Heart left ventricle (tissue), 16 donors: ENCODE data around the gene YY1. TPM values are rescaled to one million over a fixed set of nuclear protein-coding genes. Genes with fewer than 3 reads are reported as not detected.

Source experiments
- ATAC-seq, 4 donors: fragments of 200-7000 bp; cut with Tn5 transposase; one replicate each; pipeline ENCODE4 v1.9.1; 2020 to 2022; ENCODE audit warnings: moderate library complexity in 4 of 4, mild to moderate bottlenecking in 3 of 4, moderate number of reproducible peaks in 1 of 4
- DNase-seq, 5 donors: peaks; one replicate each; pipeline ENCODE4 v3.0.0-alpha.2; 2020
- H3K27ac ChIP-seq, 12 donors: fragments of 200-600 bp; sonication (generic) in 4 of 12; one replicate each; pipeline versions ENCODE4 v1.5.0 to v1.8.0; 2016 to 2022; ENCODE audit warnings: mild to moderate bottlenecking in 2 of 12
- H3K27me3 ChIP-seq, 9 donors: fragments of 200-600 bp; sonication (generic) in 2 of 9; one replicate each; pipeline versions ENCODE4 v1.5.1 to v1.8.0; 2016 to 2022; ENCODE audit warnings: mild to moderate bottlenecking in 3 of 9
- H3K36me3 ChIP-seq, 9 donors: fragments of 200-600 bp; sonication (generic) in 2 of 9; one replicate each; pipeline versions ENCODE4 v1.5.0 to v1.8.0; 2018 to 2022; ENCODE audit warnings: mild to moderate bottlenecking in 2 of 9
- H3K4me1 ChIP-seq, 12 donors: fragments of 200-600 bp; sonication (generic) in 4 of 12; one replicate each; pipeline versions ENCODE4 v1.5.0 to v1.8.0; 2016 to 2022; ENCODE audit warnings: mild to moderate bottlenecking in 3 of 12
- H3K4me3 ChIP-seq, 12 donors: fragments of 200-600 bp; sonication (generic) in 4 of 12; one replicate each; pipeline versions ENCODE4 v1.5.0 to v1.8.0; 2017 to 2022; ENCODE audit warnings: mild to moderate bottlenecking in 9 of 12, moderate library complexity in 4 of 12
- H3K9me3 ChIP-seq, 12 donors: fragments of 200-600 bp; sonication (generic) in 4 of 12; one replicate each; pipeline versions ENCODE4 v1.5.0 to v1.8.0; 2016 to 2022; ENCODE audit warnings: mild to moderate bottlenecking in 1 of 12
- POLR2A ChIP-seq, 2 donors: fragments of 450-650 bp; IDR thresholded peaks; one replicate each; pipeline ENCODE4 v1.6.1; 2017; ENCODE audit warnings: antibody characterized with exemption in 2 of 2, mild to moderate bottlenecking in 2 of 2, moderate library complexity in 2 of 2
- WGBS, 4 donors: extraction: QIAGEN DNeasy Blood & Tissue Kit in 2 of 4; methylation state at CpG; one replicate each; pipeline versions ENCODE4 v1.1.5 to v1.1.7; 2013 to 2018; 5-methylcytosine and 5-hydroxymethylcytosine counted together
- intact Hi-C, 10 donors: fragments of 100-400 bp; cut with DNase I; formaldehyde crosslinking; loops; one replicate each; pipeline versions ENCODE4 v1.11.1 to v1.14.2; 2022
- polyA plus RNA-seq, 2 donors: library from polyadenylated mRNA; stranded (reverse); fragments of 200-250 nt; gene quantifications; one replicate each; pipeline ENCODE4 v1.2.3, GENCODE V29; 2013
- total RNA-seq, 9 donors: library from RNA; depleted of rRNA in 2 of 9; stranded (reverse); fragments of >200 nt in 2 of 9; fragmentation: NEBNext Ultra II Directional in 3 of 9; extraction: Animal tissue kit (Norgen Biotek cat#: 25700) in 3 of 9; gene quantifications; one replicate each; pipeline versions ENCODE4 v1.1.0 to v1.2.4, GENCODE V29; 2016 to 2023
- TF ChIP-seq, protein P1 (sequence below), 12 donors: fragments of 200-600 bp; sonication (generic) in 4 of 12; IDR thresholded peaks; one replicate each; pipeline versions ENCODE4 v1.5.0 to v1.8.0; 2018 to 2022; ENCODE audit warnings: antibody characterized with exemption in 12 of 12, mild to moderate bottlenecking in 5 of 12
- donor health status: ischemic (EF 13 %, LVEDD 7.1; RV severe dilation, severe dysfunction).
- donor health status: healthy with polysubstance abuse.
- donor health status: DM: no; HTN: yes; CAD: no.
- donor health status: DM: no; HTN: no; CAD: no.
- donor health status: ischemic (EF 25% LVEDD 6.9; RV normal size, moderate dysfunction).
- donor health status: ischemic (EF 25% LVEDD 5.7; RV mildly dilated, moderate dysfunction).
- donor health status: healthy.
- donor health status: DM: yes; HTN: yes; CAD: no.
- donor health status: ischemic (EF 35%, LVEDD 5.7; RV mildly dilated, moderate dysfunction).
- donor health status: nonischemic (EF 11% LVEDD 7.7; RV severe dilation, severe dysfunction).
- donor health status: DM: yes; HTN: yes; CAD: no.
- donor health status: PGD.
- donor health status: ischemic (EF 29% LVEDD 5.4; RV normal size, mild dysfunction).
- donor health status: nonischemic (EF 23%, LVEDD 6.1; RV moderate dilation, normal function).

YY1 gene
- total and polyA plus RNA-seq, 11 donors = 18.4 to 59.7 (median 45.1) TPM

DNA sequence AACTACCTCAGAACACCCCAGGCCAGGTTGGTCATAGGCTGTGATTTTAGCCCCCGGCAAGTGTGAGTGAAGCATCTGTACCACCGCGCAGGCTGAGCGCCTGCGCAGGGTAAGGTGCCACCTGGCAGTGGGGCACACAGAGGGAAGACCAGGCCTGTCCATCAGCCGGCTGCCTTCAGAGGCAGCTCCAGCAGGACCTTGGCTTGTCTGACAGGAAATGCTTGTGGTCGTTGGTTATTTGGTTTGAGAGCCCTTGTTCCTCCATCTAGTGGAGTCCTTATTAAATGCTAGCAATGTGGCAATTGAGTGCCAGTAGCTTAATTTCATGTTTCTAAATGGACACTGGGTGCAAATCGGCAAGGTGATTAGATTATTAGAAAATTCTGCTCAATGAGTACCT is 39.8 kb downstream of the YY1 start:
- Histone ChIP-seq H3K27me3 (no peaks in the 10 kb centered on the region), H3K4me1 (peaks cover 0 to 40% (median 17%) of the 10 kb centered on the region in 12 donors), H3K36me3 (peaks cover 0 to 48% (median 25%) of the 10 kb centered on the region in 9 donors), H3K4me3 (no peak overlapping the region), H3K27ac (no peak overlapping the region), H3K9me3 (no peaks in the 10 kb centered on the region)
- peak in 2 of 4 donors; percentile 23 for ATAC-seq
- 72 to 77% (median 75%) methylated on average over 8 of the region's 8 CpGs for WGBS, 4 donors
- no peak for TF ChIP-seq POLR2A (IDR thresholded peaks at IDR 0.05)
- TF ChIP-seq, protein P1, sequence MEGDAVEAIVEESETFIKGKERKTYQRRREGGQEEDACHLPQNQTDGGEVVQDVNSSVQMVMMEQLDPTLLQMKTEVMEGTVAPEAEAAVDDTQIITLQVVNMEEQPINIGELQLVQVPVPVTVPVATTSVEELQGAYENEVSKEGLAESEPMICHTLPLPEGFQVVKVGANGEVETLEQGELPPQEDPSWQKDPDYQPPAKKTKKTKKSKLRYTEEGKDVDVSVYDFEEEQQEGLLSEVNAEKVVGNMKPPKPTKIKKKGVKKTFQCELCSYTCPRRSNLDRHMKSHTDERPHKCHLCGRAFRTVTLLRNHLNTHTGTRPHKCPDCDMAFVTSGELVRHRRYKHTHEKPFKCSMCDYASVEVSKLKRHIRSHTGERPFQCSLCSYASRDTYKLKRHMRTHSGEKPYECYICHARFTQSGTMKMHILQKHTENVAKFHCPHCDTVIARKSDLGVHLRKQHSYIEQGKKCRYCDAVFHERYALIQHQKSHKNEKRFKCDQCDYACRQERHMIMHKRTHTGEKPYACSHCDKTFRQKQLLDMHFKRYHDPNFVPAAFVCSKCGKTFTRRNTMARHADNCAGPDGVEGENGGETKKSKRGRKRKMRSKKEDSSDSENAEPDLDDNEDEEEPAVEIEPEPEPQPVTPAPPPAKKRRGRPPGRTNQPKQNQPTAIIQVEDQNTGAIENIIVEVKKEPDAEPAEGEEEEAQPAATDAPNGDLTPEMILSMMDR (IDR thresholded peaks at IDR 0.05) = peak in 3 of 12 donors; percentile 11 to 26 (median 13)
- no peak for DNase-seq
- intact Hi-C loops = no loop called here

DNA sequence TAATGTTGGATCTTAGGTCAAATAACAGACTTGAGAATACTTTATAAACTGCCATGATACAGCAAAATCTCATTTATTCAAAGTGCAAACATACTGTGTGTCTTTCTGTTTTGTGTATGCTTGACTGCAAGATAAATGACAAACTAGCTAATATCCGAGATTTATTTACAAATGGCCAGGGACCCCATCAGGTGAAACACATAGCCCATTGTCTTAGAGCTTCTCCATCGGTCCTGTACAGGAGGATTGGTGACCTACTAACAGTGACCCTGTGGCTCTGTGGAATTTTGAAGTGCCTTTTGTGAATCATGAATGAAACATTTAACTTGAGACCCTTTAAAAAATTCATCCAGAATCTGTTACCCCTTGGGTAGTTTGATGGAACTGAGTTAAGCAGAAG is 40.2 kb downstream of the YY1 start:
- 78 to 95% (median 90%) methylated on average over 2 of the region's 2 CpGs for WGBS, 4 donors
- intact Hi-C loops = no loop called here
- Histone ChIP-seq H3K9me3 (no peaks in the 10 kb centered on the region), H3K27me3 (no peaks in the 10 kb centered on the region), H3K4me1 (peaks cover 0 to 44% (median 17%) of the 10 kb centered on the region in 12 donors), H3K4me3 (no peak overlapping the region), H3K36me3 (peaks cover 0 to 46% (median 24%) of the 10 kb centered on the region in 9 donors), H3K27ac (no peak overlapping the region)
- DNase-seq (no peak), ATAC-seq (no peak)
- no peak for TF ChIP-seq POLR2A (IDR thresholded peaks at IDR 0.05)
- TF ChIP-seq, protein P1 (IDR thresholded peaks at IDR 0.05) = no peak

DNA sequence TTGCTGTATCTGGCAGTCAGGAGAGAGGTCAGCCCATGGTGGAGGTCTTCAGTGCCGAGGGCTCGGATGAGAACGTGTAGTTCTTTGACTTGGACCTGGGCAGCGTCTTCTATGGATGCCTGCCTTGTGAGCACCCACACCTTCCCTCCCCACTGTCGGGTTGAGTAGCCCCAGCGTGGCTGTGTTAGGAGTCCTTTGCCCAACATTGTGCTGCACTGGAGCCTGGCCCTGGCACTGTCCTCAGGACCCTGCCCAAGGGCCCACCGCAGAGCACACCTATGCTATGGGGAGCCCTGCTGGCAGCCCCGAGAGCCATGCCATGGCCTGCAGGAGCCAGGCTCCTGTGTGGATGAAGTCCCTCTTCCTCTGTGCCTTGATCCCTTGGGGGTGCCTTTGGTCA is 40.6 kb downstream of the YY1 start:
- no peak for ATAC-seq
- Histone ChIP-seq H3K4me3 (no peak overlapping the region), H3K4me1 (peaks cover 0 to 45% (median 17%) of the 10 kb centered on the region in 12 donors), H3K9me3 (no peaks in the 10 kb centered on the region), H3K27ac (no peak overlapping the region), H3K27me3 (no peaks in the 10 kb centered on the region), H3K36me3 (peaks cover 0 to 42% (median 20%) of the 10 kb centered on the region in 9 donors)
- intact Hi-C loops = no loop called here
- 80 to 90% (median 87%) methylated on average over 7 to 8 of the region's 8 CpGs for WGBS, 4 donors
- TF ChIP-seq, protein P1 (IDR thresholded peaks at IDR 0.05) = no peak
- TF ChIP-seq POLR2A (IDR thresholded peaks at IDR 0.05) = no peak
- no peak for DNase-seq

DNA sequence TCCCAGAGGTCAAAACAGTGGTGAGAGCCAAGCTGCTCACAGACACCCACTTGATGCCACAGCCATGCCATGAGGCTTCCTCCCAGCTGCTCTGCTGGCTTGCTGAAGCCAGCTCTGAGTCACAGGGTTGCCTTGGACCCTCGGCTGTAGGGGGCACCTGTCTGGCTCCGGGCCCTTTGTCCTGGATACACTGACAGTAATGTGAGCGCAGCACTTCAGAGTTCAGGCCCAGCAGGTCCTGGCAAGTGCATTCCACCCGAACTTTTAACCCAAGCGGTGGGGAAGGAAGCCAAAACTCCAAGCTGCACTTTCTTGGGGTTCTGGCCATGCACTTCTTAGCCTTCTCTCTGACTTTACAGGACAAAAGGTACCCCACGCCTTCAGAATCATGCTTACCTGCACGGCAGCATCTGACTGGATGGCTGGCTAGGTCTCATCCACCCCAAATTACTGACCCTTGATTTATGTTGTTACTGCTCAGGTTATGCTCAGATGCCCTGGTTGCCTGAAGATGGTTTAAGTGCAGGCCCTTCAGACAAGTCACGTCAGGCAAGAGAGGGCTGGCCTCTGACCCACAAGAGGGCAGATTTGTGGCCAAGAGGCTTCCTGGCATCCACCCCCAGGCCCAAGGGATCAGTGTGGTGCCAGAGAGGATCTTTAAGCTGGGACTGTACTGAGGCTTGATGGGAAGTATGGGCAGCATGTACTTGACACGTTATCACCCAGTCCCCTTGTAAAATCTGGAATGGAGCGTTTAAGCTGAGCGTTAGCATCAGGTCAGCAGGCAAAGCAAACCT is 42.5 kb downstream of the YY1 start:
- TF ChIP-seq, protein P1 (IDR thresholded peaks at IDR 0.05) = no peak
- TF ChIP-seq POLR2A (IDR thresholded peaks at IDR 0.05) = no peak
- Histone ChIP-seq H3K27me3 (no peaks in the 10 kb centered on the region), H3K4me1 (peaks cover 0 to 60% (median 26%) of the 10 kb centered on the region in 12 donors), H3K27ac (no peak overlapping the region), H3K36me3 (peaks cover 0 to 31% (median 15%) of the 10 kb centered on the region in 9 donors), H3K9me3 (no peaks in the 10 kb centered on the region), H3K4me3 (no peak overlapping the region)
- no peak for ATAC-seq
- 57 to 67% (median 62%) methylated on average over 9 to 11 of the region's 11 CpGs for WGBS, 4 donors
- intact Hi-C loops = loop anchor here in 2 of 10 donors (5.0 kb wide), 2 partner anchors 34 to 39 kb away; no protein-coding TSS in a partner anchor
- DNase-seq = no peak
